Fibroblast of peridontal ligament (primary cell): ENCODE data around the gene NUP210.
A peak's percentile ranks its signal among the peaks of the same experiment; 100 is the strongest.

Source experiments
- DNase-seq: peaks from one replicate; pipeline ENCODE4 v3.0.0-alpha.2; 2010; ENCODE audit errors: extremely low read depth

The NUP210 gene

DNA sequence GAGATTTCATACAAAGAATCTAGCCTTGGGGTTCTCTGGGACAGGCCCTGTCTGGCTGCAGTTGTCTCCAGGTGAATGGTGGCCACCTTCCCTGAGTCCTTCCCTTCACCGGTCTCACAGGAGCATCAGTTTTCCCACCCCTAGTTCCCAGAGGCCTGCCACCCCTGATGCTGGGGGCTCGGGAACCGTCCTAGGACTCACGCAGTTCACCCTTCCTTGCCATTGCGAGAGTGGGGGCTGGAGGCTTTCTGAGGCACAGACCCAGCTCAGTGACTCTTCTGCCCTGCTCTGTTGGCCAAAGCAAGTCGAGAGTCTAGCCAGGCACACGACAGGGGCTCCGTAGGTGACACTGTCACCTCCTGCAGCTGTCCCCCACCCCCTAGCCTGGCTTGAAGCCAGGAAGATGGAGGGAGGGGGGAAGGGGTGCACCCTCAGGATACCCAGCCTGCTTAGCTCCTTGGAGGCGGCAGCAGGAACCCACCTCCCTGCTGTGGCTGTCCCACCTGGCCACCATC, 130.3 kb downstream of the NUP210 start:
- DNase-seq: no peak

DNA sequence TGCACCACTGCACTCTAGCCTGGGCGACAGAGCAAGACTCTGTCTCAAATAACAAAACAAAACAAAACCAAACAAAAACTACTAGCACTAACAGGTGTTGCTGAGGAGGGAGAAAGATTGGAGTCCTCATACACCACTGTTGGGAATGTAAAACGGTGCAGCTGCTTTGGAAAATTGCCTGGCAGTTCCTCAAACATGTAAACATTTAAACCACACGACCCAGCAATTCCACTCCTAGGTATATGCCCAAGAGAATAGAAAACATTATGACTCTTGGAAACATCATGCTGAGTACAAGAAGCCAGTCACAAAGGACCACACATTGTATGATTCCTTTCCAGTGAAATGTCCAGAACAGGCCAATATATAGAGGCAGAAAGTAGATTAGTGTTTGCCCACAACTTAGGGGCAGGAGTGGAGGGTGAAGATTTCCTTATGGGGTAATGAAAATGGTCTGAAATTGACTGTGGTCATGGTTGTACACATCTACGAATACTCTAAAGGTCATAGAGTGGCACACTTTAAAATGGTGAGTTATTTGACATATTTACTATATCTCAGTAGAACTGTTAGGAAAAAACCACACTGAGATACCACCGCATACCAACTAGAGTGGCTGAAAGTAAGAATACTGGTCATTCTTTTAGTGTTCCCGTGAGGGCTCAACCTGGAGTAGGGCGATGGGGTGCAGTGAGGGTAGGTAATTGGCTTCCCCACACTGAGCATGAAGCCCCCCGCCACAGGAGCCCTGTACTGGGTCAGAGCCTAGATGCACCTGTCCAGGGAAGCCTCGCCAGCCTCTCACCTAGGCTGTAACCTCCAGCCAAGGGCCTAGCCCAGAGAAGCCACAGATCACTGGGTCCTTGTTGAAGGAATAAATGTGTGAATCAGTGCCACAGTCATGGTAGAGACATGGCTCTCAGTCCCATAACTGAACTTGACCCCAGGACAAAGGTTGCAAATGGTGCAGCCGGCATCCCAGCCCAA, 131.1 kb downstream of the NUP210 start:
- no peak for DNase-seq

DNA sequence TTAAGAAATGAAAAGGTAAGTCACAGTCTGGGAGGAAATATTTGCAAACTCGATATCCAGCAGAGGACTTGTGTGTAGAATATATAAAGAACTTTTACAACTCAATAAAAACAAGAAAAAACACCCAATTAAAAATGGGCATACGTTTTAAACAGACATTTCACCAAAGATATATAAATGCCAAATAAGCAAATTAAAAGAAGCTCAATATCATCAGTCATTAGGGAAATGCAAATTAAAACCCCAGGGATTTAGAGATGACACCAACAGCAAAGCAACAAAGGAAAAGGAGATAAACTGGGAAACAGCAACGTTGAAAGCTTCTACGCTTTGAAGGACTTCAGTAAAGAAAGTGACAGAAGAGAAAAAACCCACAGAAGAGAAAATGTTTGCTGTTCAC, 132.3 kb downstream of the NUP210 start:
- no peak for DNase-seq

DNA sequence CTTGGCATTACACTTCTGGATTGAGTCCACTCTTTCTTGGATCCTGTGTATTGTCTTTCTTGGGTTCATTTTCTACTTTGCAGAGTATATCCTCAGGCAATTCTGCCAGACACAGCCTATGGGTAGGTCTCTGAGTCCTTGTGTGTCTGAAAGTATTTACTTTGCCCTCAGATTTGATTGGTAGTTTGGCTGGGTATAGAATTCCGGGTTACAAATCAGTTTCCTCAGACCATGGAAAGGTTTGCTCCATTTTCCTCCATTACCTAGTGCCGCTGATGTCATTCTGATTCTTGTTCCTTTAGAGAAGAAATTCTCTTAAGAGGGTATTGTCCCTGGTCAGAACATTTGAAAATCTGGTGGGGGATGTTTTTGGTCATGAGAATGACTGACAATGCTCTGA, 133.2 kb downstream of the NUP210 start:
- no peak for DNase-seq

DNA sequence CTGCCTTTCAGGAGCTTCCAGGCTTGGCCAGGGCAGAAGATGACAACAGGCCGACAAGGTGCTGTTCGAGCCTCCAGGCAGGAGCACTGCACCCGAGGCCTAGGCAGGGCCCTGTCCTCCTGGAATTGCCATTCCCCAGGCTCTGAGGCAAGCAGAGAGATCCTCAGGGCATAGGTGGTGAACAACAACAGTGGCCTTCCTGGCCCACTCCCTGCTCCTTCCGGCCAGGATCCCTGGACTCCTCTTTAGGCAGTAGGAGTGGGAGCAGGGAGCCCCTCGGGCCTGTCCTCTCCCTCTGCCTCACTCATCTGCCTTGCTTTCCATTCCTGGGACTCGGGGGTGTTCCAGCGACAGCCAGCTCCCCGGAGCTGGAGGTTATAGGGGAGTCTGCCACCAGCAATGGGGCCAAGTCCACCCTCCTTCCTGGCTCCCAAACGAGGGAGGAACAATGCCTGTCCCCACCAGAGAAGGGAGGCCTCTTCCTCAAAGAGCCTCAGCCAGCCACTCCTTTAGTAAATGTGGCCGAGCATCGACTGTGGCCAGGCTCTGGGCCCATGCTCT, 135.0 kb downstream of the NUP210 start:
- DNase-seq: no peak

DNA sequence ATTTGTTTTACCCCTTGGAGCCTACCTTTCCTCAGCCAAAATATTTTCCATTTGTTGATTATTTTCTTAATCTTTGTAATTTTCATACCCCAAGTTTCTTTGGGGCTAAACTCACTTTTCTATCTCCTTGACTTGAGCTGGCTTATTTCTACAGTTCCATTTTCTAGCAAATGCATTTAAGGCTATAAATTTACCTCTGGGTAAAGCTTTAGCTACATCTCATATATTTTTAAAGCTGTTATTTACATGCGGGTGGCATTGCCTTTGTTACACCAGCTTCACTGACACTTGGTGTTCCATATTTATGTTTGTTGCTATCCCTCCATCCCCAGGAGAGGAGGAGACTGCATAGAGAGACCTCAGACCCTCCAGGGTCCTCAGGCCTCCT, 136.3 kb downstream of the NUP210 start:
- no peak for DNase-seq

DNA sequence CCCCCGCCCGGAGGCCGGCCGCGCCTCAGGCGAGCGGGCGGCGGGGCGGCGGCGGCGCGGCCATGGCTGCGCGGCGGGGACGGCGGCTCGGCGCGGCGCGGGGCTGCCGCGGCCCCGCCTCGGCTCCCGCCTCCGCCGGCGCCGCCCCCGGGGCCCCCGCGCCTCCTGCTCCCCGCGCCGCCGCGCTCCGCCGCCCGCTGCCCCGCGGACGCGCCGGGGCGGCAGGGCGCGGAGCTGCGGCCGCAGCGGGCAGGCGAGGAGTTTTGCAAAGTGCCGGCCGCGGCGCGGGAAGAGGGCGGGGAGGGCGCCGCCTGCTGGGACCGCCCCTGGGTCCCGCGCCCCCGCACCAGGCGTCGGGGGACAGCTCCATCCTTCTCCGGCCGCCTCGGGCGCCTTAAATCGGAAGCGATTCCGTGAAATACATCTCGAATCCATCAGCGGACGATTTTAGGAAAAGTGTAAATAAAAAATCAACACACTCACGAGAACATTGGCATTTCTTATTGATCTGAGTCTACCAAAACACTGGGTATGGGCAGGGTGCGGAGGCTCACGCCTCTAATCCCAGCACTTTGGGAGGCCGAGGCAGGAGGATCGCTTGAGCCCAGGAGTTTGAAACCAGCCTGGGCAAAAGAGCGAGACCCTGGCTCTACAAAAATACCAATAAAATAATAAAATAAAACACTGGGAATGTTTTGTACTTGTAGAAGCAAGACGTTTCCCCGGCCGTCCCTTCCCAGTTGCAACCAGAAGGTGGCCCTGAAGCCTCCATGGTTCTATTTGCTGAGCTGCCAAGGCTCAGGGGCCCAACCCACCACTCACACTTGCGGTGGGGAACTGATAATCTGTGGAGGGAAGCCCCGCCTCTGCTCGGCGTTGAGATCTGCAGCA, 136.9 kb downstream of the NUP210 start:
- DNase-seq: no peak

DNA sequence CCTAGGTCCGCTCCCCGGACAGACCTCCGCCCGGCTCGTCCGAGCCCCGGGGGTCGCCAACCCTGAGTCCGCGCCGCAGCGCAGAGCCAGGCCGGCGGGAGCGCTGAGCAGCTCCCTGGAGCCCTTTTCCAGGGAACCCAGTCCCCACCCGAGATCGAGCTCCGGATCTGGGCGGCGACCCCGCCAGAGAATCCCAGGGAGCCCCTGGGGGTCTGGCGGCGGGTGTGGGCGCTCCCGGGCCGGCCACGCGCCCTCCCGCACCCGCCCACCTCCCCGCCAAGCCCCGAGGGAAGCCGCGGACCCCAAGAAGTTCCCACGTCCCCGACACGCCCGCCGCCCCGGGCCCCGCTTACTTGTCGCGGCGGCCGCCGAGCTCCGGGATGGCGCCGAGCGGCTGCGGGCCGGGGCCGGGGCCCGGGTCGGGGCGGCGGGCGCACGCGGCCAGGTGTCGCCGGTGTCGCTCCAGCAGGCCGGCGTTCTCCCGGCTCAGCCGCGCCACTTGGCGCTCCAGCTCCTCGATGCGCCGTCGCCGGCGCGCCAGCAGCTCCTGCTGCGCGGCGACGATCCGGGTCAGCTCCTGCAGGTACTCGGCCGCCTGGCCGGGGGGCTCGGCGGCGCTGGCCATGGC, 137.7 kb downstream of the NUP210 start:
- DNase-seq: no peak

DNA sequence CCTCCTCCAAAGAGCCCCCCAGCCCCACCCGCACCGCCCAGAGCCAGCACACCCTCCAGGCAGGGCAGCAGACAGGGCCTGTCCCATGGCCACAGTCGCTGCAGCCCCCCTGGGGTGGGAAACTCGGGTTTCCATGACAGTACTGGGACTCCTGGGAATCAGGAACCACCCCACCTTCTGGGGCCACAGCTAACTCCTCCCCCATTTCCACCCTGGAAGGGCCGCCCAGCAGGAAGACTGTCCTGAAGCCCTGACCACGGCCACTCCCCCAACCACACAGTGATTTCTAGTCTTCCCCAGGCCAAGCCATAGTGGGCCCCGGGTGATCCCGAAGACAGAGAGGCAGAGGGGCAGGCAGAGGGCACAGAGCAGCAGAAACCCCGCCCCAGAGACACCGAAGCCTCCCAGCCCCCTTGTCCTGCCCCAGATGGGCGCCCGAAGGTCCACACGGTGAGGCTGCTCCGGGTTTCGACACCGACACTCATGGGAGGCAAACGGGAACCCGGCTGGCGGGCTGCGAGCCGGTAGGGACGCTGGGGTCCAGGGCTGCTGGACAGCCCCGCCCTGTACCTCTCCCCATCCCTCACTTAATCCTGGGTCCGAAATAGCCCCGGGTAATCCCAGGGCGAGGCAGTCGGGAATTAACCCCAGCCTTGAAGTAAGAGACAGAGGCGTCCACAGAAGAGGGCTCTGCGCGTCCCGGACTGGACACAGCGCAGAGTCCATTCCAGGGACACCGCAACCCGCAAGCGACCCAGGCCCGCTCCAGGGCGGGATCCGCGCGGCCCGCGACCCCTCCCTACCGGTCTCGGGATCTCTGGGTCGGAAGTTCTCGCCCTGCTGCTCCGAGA, 138.4 kb downstream of the NUP210 start:
- no peak for DNase-seq

DNA sequence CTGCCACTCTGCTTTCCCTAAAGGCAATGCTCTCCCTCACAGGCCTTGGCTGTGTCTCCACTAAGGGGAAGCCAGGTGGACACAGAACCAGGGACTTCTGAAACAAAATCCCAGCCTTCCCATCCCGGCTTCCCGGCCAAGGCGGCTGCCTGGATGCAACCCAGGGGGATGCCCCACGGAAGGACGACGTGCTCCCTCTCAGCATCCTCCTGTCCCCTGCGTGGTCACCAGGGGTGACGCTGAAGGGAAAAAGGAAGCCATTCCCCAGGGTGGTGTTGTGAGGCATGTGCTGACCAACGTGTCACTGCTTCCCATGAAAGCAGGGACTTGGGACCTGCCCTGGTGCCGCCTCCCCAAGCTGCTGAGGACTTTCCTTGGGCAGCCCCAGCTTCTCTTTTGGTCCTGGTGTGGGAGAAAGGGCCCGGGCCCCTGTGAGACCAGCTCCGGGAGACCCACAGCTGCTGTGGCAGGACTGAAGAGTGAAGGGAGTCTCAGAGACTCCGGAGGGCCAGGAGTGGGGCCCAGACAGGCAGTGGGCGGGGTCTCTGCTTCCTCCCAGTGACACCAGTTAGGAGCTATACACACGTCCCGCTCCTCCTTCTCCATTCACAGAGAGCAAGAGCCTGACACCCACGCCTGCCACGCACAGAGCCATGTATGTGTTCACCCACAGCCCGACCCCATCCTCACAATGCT, 139.2 kb downstream of the NUP210 start:
- DNase-seq: no peak

DNA sequence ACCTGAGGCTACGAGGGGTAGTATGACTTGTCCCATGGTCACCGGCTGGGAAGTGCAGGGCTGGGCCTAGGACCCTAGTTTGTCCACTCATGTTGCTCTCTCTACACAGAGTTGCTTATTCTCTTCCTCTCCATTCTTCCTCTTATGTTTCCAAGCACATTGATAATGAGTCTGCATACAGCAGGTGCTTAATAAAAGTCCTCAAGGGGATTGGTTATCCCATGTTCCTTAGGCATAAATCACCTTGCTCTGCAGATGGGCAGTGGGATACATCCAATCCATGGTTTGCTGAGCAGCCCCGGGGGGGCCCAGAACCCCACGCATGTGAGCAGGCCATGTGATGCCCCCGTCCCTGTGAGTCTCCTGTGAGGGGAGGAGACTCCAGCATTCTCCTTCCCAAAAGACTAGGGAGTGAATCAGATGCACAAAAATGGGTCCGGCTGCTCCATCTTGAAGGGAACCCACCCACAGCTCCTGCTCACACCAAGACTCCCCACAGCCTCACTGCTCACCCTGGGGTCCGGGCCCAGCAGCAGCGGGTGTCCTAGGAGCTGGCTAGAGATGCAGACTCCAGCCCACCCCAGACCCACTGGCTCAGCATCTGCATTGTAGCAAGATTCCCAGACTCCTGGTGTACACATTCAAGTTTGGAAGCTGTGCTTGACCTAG, 139.9 kb downstream of the NUP210 start:
- no peak for DNase-seq

DNA sequence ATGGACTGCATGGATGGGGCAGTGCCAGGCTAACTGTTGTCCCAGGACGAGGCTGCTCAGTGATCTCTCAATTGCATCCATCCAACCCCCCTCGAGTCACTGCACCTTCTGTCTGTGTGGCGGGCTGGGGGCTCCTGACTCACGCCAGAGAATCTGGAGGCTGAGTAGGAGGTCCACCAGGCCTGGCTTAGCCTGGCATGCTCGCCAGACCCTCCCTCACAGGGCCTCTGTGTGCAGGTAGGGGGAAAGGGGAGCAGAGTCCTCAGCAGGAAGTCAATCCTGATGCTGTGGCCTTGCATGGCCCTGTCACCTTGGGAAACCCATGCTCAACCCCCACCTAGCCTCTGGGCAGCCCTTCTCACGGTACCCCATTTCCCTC, 140.6 kb downstream of the NUP210 start:
- no peak for DNase-seq

DNA sequence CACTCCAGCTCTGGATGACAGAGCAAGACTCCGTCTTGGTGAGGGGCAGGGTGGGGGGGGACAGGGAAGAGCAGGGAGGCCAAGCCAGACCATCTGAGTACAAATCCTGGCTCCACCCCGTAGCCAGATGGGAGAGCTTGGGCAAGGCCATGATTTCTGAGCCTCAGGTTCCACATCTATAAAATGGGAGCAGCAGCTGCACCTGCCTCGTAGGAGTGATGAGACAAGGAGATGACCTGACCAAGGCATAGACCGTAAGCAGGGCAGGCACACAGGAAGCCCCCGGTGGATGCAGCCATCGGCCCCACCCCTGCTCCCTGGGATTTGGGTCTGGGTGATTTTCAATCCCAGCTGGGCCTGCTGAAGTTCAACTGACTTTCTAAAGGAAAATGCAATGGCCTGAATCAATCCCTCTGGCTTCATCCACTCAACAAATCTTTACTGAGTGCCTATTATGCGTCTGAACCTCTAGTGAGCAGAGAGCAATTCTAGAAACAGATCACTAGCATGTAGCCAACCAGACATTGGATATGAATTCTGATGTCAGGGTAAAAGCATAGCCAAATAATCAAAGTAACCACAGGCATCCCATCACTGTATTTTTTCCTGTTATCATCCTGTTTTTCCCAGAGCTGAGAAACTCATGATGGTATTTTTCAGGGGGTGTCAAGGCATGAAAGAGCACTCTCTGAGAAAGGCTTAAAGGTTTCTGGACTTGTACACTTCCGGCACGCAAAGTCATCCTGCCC, 141.2 kb downstream of the NUP210 start:
- DNase-seq: peak; percentile 7

DNA sequence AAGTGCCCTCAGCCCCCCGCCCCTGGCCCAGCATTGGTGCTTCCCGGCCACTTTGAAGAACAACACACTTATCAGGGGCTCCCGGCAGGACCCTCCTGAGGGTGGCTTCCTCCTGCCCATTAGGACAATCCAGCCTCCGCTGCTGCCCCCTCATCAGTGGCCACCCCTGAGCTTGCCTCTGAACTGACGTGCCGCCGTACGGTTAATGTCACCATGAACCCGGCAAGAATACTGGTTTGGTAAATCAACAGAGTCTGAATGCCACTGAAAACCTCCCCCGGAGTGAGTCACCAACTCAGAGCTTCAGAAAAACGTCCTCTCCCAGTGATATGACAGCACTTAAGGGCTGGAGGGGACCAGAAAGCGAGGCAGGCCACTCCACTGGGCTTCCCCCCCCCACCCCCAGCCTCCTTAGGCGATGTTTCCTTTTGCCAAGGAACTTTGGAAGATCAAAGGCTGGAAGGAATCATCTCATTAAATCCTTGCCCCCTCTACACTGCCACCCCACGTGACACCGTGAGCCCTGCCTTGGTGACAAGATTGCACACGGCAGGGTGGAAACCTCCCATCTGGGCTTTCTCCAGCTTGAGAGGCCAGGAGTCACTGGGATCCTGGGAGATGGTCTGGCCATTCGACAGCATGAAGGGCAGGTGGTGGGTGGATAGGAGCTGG, 142.1 kb downstream of the NUP210 start:
- no peak for DNase-seq

DNA sequence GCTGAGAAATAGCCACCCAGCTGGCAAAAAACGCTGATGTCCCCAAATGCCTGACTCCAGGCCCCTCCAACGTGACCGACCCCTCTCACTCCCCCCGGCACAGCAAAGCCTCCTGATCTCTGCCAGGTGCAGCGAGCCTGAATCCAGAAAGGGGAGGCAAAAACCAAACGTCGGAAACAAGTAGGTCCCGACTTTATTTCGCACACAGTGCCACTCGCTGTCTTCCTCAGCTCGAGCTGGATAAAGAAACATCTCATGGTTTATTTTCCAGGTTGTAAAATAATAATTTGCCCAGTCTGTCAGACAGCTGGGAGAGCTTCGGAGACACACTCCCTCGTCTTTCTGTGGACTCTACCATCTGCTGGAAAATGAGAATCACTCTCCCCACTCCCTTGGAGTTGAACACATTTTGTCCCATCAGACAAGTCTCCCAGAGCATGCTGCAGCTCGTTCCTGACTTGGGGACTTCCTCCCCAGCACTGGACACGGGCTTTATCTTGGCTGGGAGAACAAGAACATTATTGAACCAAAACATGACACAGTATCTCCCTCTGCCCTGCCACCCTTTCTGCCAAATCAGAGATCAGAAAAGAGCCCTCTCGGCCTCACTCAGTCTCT, 142.8 kb downstream of the NUP210 start:
- no peak for DNase-seq

DNA sequence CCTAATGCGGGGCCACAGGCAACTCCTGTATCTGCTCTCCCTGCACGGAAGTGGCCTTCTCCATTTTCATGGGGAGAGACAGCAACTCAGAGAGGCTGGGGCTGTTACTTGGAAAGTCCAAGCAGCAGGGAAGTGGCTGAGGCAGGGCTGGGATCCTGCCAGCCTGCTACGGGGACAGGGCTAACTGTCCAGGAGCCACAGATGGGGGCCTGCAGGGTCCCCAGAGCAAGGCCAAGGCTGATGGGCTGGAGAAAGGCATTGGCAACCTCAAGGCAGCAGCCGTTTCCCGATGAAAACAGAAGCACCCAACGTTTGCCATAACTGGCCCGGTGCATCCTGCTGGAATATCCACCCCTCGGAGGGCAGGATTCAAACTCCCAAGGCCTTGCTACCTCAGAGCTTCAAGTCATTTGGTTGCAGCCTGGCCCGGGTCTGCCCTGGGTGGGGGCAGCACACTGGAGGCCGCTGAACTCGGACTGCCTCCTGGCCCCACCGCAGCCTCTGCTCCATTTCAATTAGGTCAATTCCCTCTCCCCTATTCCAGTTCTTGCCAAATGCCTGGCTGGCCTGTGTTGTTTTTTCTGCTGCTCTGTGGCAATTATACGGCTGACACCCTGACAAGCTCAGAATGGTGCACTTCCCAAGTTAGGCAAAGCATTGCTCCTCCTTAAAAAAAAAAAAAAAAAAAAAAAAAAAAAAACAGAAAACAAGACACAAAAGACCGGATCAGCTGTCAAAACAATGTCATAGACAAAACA, 143.5 kb downstream of the NUP210 start:
- no peak for DNase-seq

DNA sequence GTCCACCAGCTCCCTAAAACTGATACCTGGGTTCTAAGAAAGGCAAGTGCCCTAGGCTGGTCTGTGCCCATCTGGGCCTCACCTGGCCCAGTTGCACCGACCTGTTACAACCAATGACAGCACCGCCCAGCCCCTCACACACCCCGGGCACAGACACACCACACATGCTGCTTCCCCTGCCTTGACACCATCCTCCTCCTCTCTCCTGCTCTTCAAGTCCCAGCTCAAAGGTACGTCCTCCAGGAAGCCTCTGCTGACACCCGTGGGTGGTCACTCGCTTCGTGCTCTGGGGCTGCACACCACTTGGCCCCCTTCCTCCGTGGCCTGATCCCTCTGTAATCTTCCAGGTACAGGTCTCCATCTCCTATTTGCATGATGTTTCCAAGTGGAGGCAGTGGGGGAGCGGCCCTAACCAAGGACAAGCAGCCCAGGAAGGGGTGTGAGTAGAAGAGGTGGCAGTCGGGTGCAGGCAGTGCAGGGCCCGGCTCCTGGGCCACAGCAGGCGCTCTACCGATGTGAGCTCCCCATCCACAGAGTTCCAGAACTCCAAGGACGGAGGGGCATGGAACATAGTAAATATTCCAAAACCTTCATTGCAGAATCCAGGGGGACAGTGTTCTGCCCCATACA, 144.6 kb downstream of the NUP210 start:
- DNase-seq: no peak
